OCI-LY1 (cell line): ENCODE results near the gene ANGPTL8.

Source experiments
- H2AFZ ChIP-seq: fragments of 200-600 bp; sonication (generic), shearing (Covaris generic); 2 replicates; pipeline ENCODE4 v1.6.0; 2014; ENCODE audit warnings: antibody characterized with exemption, mild to moderate bottlenecking, low read length
- H3F3A ChIP-seq: fragments of 200-600 bp; sonication (generic), shearing (Covaris generic); 2 replicates; pipeline ENCODE4 v1.6.0; 2014; ENCODE audit warnings: mild to moderate bottlenecking, antibody characterized with exemption, low read length, moderate library complexity; ENCODE audit not compliant: insufficient read depth
- H3K27ac ChIP-seq: fragments of 200-600 bp; sonication (generic); 2 replicates; pipeline ENCODE4 v1.5.1; 2014; ENCODE audit warnings: low read length, mixed run types, mild to moderate bottlenecking, low read depth; ENCODE audit not compliant: poor library complexity, severe bottlenecking
- H3K27me3 ChIP-seq: fragments of 200-600 bp; sonication (generic); 2 replicates; pipeline ENCODE4 v1.6.0; 2014; ENCODE audit warnings: antibody characterized with exemption, mild to moderate bottlenecking, low read length, moderate library complexity; ENCODE audit not compliant: insufficient read depth
- H3K36me3 ChIP-seq: fragments of 200-600 bp; sonication (generic); 2 replicates; pipeline ENCODE4 v1.6.1; 2014; ENCODE audit warnings: mild to moderate bottlenecking, antibody characterized with exemption, low read length, moderate library complexity, mixed read lengths; ENCODE audit not compliant: insufficient read depth
- H3K4me1 ChIP-seq: fragments of 200-600 bp; sonication (generic); 2 replicates; pipeline ENCODE4 v1.5.1; 2014; ENCODE audit warnings: mild to moderate bottlenecking, low read length, moderate library complexity; ENCODE audit not compliant: insufficient read depth, severe bottlenecking
- H3K4me2 ChIP-seq: fragments of 200-600 bp; sonication (generic), shearing (Covaris generic); 2 replicates; pipeline ENCODE4 v1.6.1; 2014; ENCODE audit warnings: low read length
- H3K4me3 ChIP-seq: fragments of 200-600 bp; sonication (generic); 2 replicates; pipeline ENCODE4 v1.5.1; 2014; ENCODE audit warnings: low read length, low read depth, mild to moderate bottlenecking, mixed read lengths; ENCODE audit not compliant: poor library complexity, severe bottlenecking
- H3K79me2 ChIP-seq: fragments of 200-600 bp; shearing (Covaris generic); 2 replicates; pipeline ENCODE4 v1.6.1; 2016; ENCODE audit warnings: mixed run types, low read length, mixed read lengths; ENCODE audit not compliant: insufficient read depth
- H3K9ac ChIP-seq: fragments of 200-600 bp; sonication (generic), shearing (Covaris generic); 2 replicates; pipeline ENCODE4 v1.6.1; 2014; ENCODE audit warnings: mild to moderate bottlenecking, low read length, mixed read lengths
- H3K9me2 ChIP-seq: fragments of 200-600 bp; sonication (generic), shearing (Covaris generic); 2 replicates; pipeline ENCODE4 v1.6.1; 2014; ENCODE audit warnings: low read depth, mild to moderate bottlenecking, low read length, mixed read lengths
- H3K9me3 ChIP-seq: fragments of 200-600 bp; shearing (Covaris generic); 2 replicates; pipeline ENCODE4 v1.6.1; 2014; ENCODE audit warnings: low read length, mixed read lengths
- H4K20me1 ChIP-seq: fragments of 200-600 bp; sonication (generic), shearing (Covaris generic); 2 replicates; pipeline ENCODE4 v1.6.0; 2016; ENCODE audit warnings: mild to moderate bottlenecking, low read length; ENCODE audit not compliant: insufficient read depth
- CTCF ChIP-seq: fragments of 200-600 bp; sonication (generic), shearing (Covaris generic); IDR thresholded peaks from 2 replicates; pipeline ENCODE4 v1.5.1; 2017; ENCODE audit warnings: mild to moderate bottlenecking, antibody characterized with exemption, low read length, moderate library complexity, mixed read lengths
- EZH2 ChIP-seq: fragments of 200-600 bp; sonication (generic), shearing (Covaris generic); IDR thresholded peaks from 2 replicates; pipeline ENCODE4 v1.8.0; 2017; ENCODE audit warnings: borderline replicate concordance, mixed run types, mild to moderate bottlenecking, antibody characterized with exemption, low read length, moderate library complexity, mixed read lengths

Gene ANGPTL8

GRCh38 chr19:11232555-11232954 is 6.9 kb upstream of the ANGPTL8 start:
- Histone ChIP-seq H4K20me1 (no peaks in the 10 kb centered on the region), H3K4me3 (no peak overlapping the region), H3K79me2 (no peaks in the 10 kb centered on the region), H3K27me3 (no peaks in the 10 kb centered on the region), H3K9me3 (no peaks in the 10 kb centered on the region), H3K27ac (no peak overlapping the region), H3K36me3 (peaks cover 12% of the 10 kb centered on the region), H3F3A (no peaks in the 10 kb centered on the region), H3K9ac (no peak overlapping the region), H3K4me2 (no peak overlapping the region), H2AFZ (no peak overlapping the region), H3K9me2 (no peaks in the 10 kb centered on the region), H3K4me1 (no peaks in the 10 kb centered on the region)
- TF ChIP-seq CTCF (no peak), EZH2 (no peak)

GRCh38 chr19:11233073-11233472 is 6.3 kb upstream of the ANGPTL8 start:
- Histone ChIP-seq H3K36me3 (peaks cover 12% of the 10 kb centered on the region), H3K4me2 (no peak overlapping the region), H3K27ac (no peak overlapping the region), H3K79me2 (no peaks in the 10 kb centered on the region), H2AFZ (no peak overlapping the region), H3F3A (no peaks in the 10 kb centered on the region), H3K9ac (no peak overlapping the region), H3K4me1 (no peaks in the 10 kb centered on the region), H3K27me3 (no peaks in the 10 kb centered on the region), H4K20me1 (no peaks in the 10 kb centered on the region), H3K4me3 (no peak overlapping the region), H3K9me3 (no peaks in the 10 kb centered on the region), H3K9me2 (no peaks in the 10 kb centered on the region)
- no peak for TF ChIP-seq EZH2

- Histone ChIP-seq H3K27ac (no peak overlapping the region), H3K27me3 (no peaks in the 10 kb centered on the region), H3K79me2 (no peaks in the 10 kb centered on the region), H3K4me3 (no peak overlapping the region), H3K9me2 (no peaks in the 10 kb centered on the region), H4K20me1 (no peaks in the 10 kb centered on the region), H3K9me3 (no peaks in the 10 kb centered on the region), H2AFZ (no peak overlapping the region), H3K36me3 (peaks cover 12% of the 10 kb centered on the region), H3K9ac (no peak overlapping the region), H3K4me2 (no peak overlapping the region), H3K4me1 (no peaks in the 10 kb centered on the region), H3F3A (no peaks in the 10 kb centered on the region)
- TF ChIP-seq CTCF (no peak), EZH2 (no peak)
Observed at GRCh38 chr19:11234486-11235075, 4.8 kb upstream of the ANGPTL8 start.
